Dedifferentiated amniotic fluid mesenchymal stem cell (primary cell): ENCODE measurements around the gene YY2.
"Not testable (repeated sequence)": the region's sequence is repeated elsewhere in the genome, so short reads cannot be mapped to it uniquely, and the experiment has no call there.

Experiments
- DNase-seq: peaks from one replicate; pipeline ENCODE4 v3.0.0-alpha.2; 2016; ENCODE audit errors: extremely low spot score

YY2 gene

GRCh38 chrX:21874182-21874581 is 18.4 kb downstream of the YY2 start:
- not testable (repeated sequence) for DNase-seq

- DNase-seq: no peak
Observed at GRCh38 chrX:21875013-21875412, 19.2 kb downstream of the YY2 start.

- DNase-seq: no peak
Observed at GRCh38 chrX:21881881-21882574, 26.2 kb downstream of the YY2 start.

GRCh38 chrX:21883258-21883657 is 27.5 kb downstream of the YY2 start:
- DNase-seq: no peak

- peak; percentile 34 for DNase-seq
Observed at GRCh38 chrX:21885568-21885967, 29.8 kb downstream of the YY2 start.

- no peak for DNase-seq
Observed at GRCh38 chrX:21905313-21905712, 49.5 kb downstream of the YY2 start.

GRCh38 chrX:21905953-21906352 is 50.2 kb downstream of the YY2 start:
- DNase-seq: no peak

- DNase-seq: no peak
Observed at GRCh38 chrX:21907260-21907659, 51.5 kb downstream of the YY2 start.
